ENCODE data around the gene PPFIA1.
"Not testable (repeated sequence)": the region's sequence is repeated elsewhere in the genome, so short reads cannot be mapped to it uniquely, and the experiment has no call there.

PPFIA1 gene

GRCh38 chr11:70407814-70408213, 137.3 kb downstream of the PPFIA1 start:
- in situ Hi-C loops (cut with MboI; ENCODE audit: low sequenced_read_pairs, unreplicated experiment), result no loop called here
- TF ChIP-seq CTCF (IDR thresholded peaks at IDR 0.05; ENCODE audit: borderline replicate concordance, control extremely low read depth, extremely low read depth, insufficient read depth, missing control alignments), result no peak
- no peak for DNase-seq (ENCODE audit: low spot score)

GRCh38 chr11:70408326-70408725, 137.8 kb downstream of the PPFIA1 start:
- in situ Hi-C loops (cut with MboI; ENCODE audit: low sequenced_read_pairs, unreplicated experiment); DNase-seq (ENCODE audit: low spot score): not testable (repeated sequence)

GRCh38 chr11:70409437-70409836, 138.9 kb downstream of the PPFIA1 start:
- in situ Hi-C loops (cut with MboI; ENCODE audit: low sequenced_read_pairs, unreplicated experiment), result no loop called here
- no peak for DNase-seq (ENCODE audit: low spot score)
- TF ChIP-seq CTCF (IDR thresholded peaks at IDR 0.05; ENCODE audit: borderline replicate concordance, control extremely low read depth, extremely low read depth, insufficient read depth, missing control alignments), result no peak

- TF ChIP-seq CTCF (IDR thresholded peaks at IDR 0.05; ENCODE audit: borderline replicate concordance, control extremely low read depth, extremely low read depth, insufficient read depth, missing control alignments), result no peak
- in situ Hi-C loops (cut with MboI; ENCODE audit: low sequenced_read_pairs, unreplicated experiment), result no loop called here
- no peak for DNase-seq (ENCODE audit: low spot score)
Measured at GRCh38 chr11:70409871-70410270, 139.4 kb downstream of the PPFIA1 start.

- no peak for DNase-seq (ENCODE audit: low spot score)
- TF ChIP-seq CTCF (IDR thresholded peaks at IDR 0.05; ENCODE audit: borderline replicate concordance, control extremely low read depth, extremely low read depth, insufficient read depth, missing control alignments), result no peak
- in situ Hi-C loops (cut with MboI; ENCODE audit: low sequenced_read_pairs, unreplicated experiment), result no loop called here
Measured at GRCh38 chr11:70410276-70411205, 140.1 kb downstream of the PPFIA1 start.

- DNase-seq (ENCODE audit: low spot score), result no peak
- TF ChIP-seq CTCF (IDR thresholded peaks at IDR 0.05; ENCODE audit: borderline replicate concordance, control extremely low read depth, extremely low read depth, insufficient read depth, missing control alignments), result no peak
- in situ Hi-C loops (cut with MboI; ENCODE audit: low sequenced_read_pairs, unreplicated experiment), result no loop called here
Measured at GRCh38 chr11:70411713-70412452, 141.4 kb downstream of the PPFIA1 start.

GRCh38 chr11:70413151-70413550, 142.7 kb downstream of the PPFIA1 start:
- no peak for DNase-seq (ENCODE audit: low spot score)
- TF ChIP-seq CTCF (IDR thresholded peaks at IDR 0.05; ENCODE audit: borderline replicate concordance, control extremely low read depth, extremely low read depth, insufficient read depth, missing control alignments), result no peak
- in situ Hi-C loops (cut with MboI; ENCODE audit: low sequenced_read_pairs, unreplicated experiment), result no loop called here
